K562 (cell line): ENCODE data around the gene HDAC9. TPM values are rescaled to one million over a fixed set of nuclear protein-coding genes. Genes with fewer than 3 reads are reported as not detected.

Experiments used
- ATAC-seq: fragments of 200-7000 bp; cut with Tn5 transposase; 3 replicates; pipeline ENCODE4 v1.9.1; 2020; ENCODE audit warnings: moderate library complexity
- BruUV-seq: library from RNA; stranded (reverse); fragments of 400-500 nt; replicated peaks from 2 replicates; lab custom pipeline; 2021; lab: Mats Ljungman, UMichigan
- CTCF ChIA-PET: fragments of 300-600 bp; formaldehyde crosslinking; extraction: SDS; loops from one replicate; lab custom pipeline; 2021; ENCODE audit warnings: low intra/inter-chr PET ratio; lab: Yijun Ruan, JAX
- POLR2A ChIA-PET: fragments of 300-600, 350-650 bp; sonication (Branson Sonifier 250); formaldehyde crosslinking; extraction: SDS; loops from one replicate; lab custom pipeline; 2021; ENCODE audit warnings: antibody characterized with exemption, inconsistent platforms; lab: Yijun Ruan, JAX
- DNase-seq, 4 experiments: peaks; one replicate each; pipeline versions ENCODE4 v3.0.0 to v3.0.0-alpha.2; 2011 to 2018; ENCODE audit warnings: low spot score in 3 of 4, mixed read lengths in 3 of 4; ENCODE audit errors: extremely low read depth in 1 of 4
- FAIRE-seq: peaks from 2 replicates; lab custom pipeline; 2011; peaks lifted over from hg19 to GRCh38; lab: Jason Lieb, UNC
- H2AFZ ChIP-seq: 2 replicates; pipeline ENCODE4 v1.6.0; 2011; ENCODE audit warnings: low read depth, low read length, control low read depth, inconsistent platforms
- H3K27ac ChIP-seq: fragments of 200-600 bp; 3 replicates; pipeline ENCODE4 v1.8.0; 2011; ENCODE audit warnings: low read depth, mild to moderate bottlenecking, control low read depth, inconsistent platforms, low read length, moderate library complexity, mixed read lengths; ENCODE audit errors: extremely low read depth
- H3K27me3 ChIP-seq, 2 experiments: fragments of 300-600 bp in 1 of 2; 2 replicates in 1 of 2; 3 replicates in 1 of 2; pipeline versions ENCODE4 v1.6.0 to v1.8.0; 2011; ENCODE audit warnings: inconsistent platforms in 2 of 2, low read length in 2 of 2, mild to moderate bottlenecking in 1 of 2, mixed read lengths in 1 of 2, moderate library complexity in 1 of 2; ENCODE audit not compliant: control insufficient read depth in 2 of 2, insufficient read depth in 2 of 2
- H3K36me3 ChIP-seq: fragments of 300-600 bp; 3 replicates; pipeline ENCODE4 v1.8.0; 2011; ENCODE audit warnings: mild to moderate bottlenecking, low read length, inconsistent platforms; ENCODE audit not compliant: control insufficient read depth, insufficient read depth
- H3K4me1 ChIP-seq, 2 experiments: fragments of 200-600 bp in 1 of 2; replicated peaks in 1 of 2; 2 replicates in 1 of 2; 3 replicates in 1 of 2; pipeline versions ENCODE4 v1.5.1 to v1.8.0; 2011; ENCODE audit warnings: inconsistent platforms in 2 of 2, low read length in 2 of 2, mild to moderate bottlenecking in 1 of 2, mixed read lengths in 1 of 2, moderate library complexity in 1 of 2; ENCODE audit not compliant: control insufficient read depth in 2 of 2, insufficient read depth in 2 of 2
- H3K4me2 ChIP-seq: 2 replicates; pipeline ENCODE4 v1.6.1; 2011; ENCODE audit warnings: low read length, control low read depth, inconsistent platforms, mixed read lengths; ENCODE audit not compliant: insufficient read depth
- H3K4me3 ChIP-seq: fragments of 200-600 bp; sonication (generic), shearing (Covaris generic); 2 replicates; pipeline ENCODE4 v1.5.1; 2016; ENCODE audit warnings: control low read depth, inconsistent platforms
- H3K79me2 ChIP-seq: fragments of 200-600 bp; 3 replicates; pipeline ENCODE4 v1.8.0; 2011; ENCODE audit warnings: low read length, inconsistent platforms; ENCODE audit not compliant: control insufficient read depth, insufficient read depth
- H3K9ac ChIP-seq, 2 experiments: 2 replicates each; pipeline versions ENCODE4 v1.6.0 to v1.6.1; 2011; ENCODE audit warnings: low read depth in 2 of 2, low read length in 2 of 2, control low read depth in 1 of 2, inconsistent platforms in 1 of 2, mild to moderate bottlenecking in 1 of 2, mixed read lengths in 1 of 2; ENCODE audit not compliant: insufficient read depth in 1 of 2
- H3K9me1 ChIP-seq: one replicate; pipeline ENCODE4 v1.6.0; 2011; ENCODE audit warnings: inconsistent platforms, mild to moderate bottlenecking, low read length, moderate library complexity; ENCODE audit not compliant: control insufficient read depth, insufficient read depth
- H3K9me3 ChIP-seq: replicated peaks from 2 replicates; pipeline ENCODE4 v1.5.1; 2011; ENCODE audit warnings: low read depth, low read length, inconsistent platforms; ENCODE audit not compliant: control insufficient read depth, insufficient read depth
- H4K20me1 ChIP-seq: replicated peaks from 2 replicates; pipeline ENCODE4 v1.6.1; 2011; ENCODE audit warnings: low read length, inconsistent platforms, mixed read lengths; ENCODE audit not compliant: control insufficient read depth, insufficient read depth
- ATF7 ChIP-seq: fragments of 450-650 bp; IDR thresholded peaks from 2 replicates; pipeline ENCODE4 v1.7.1; 2014; ENCODE audit warnings: mild to moderate bottlenecking, moderate library complexity
- JUN ChIP-seq, 2 experiments: sonication (generic) in 1 of 2; formaldehyde crosslinking in 1 of 2; IDR thresholded peaks; 2 replicates each; pipeline versions ENCODE4 v1.6.1 to v1.8.0; 2012 to 2022; ENCODE audit warnings: borderline replicate concordance in 2 of 2, mild to moderate bottlenecking in 2 of 2, improper control_type of control experiment in 1 of 2, low read depth in 1 of 2, low read length in 1 of 2, missing genetic modification reagents in 1 of 2
- NR3C1 ChIP-seq: sonication (generic); formaldehyde crosslinking; IDR thresholded peaks from 2 replicates; pipeline ENCODE4 v1.8.1; 2022; ENCODE audit warnings: missing genetic modification reagents
- RBM25 ChIP-seq: fragments of 200-400 bp; formaldehyde crosslinking; IDR thresholded peaks from 2 replicates; pipeline ENCODE4 v1.6.1; 2018; ENCODE audit warnings: low read length, low read depth, moderate library complexity; ENCODE audit not compliant: severe bottlenecking
- RFX7 ChIP-seq: fragments of 250-450 bp; sonication (Bioruptor Pico); IDR thresholded peaks from 2 replicates; pipeline ENCODE4 v1.5.1; 2021; ENCODE audit warnings: mild to moderate bottlenecking
- TAF15 ChIP-seq: fragments of 200-400 bp; formaldehyde crosslinking; IDR thresholded peaks from 2 replicates; pipeline ENCODE4 v1.6.1; 2017; ENCODE audit warnings: mild to moderate bottlenecking, low read depth, low read length, moderate library complexity
- ZNF174 ChIP-seq: fragments of 250-450 bp; sonication (Bioruptor Pico); IDR thresholded peaks from 2 replicates; pipeline ENCODE4 v1.4.0; 2020; ENCODE audit warnings: mild to moderate bottlenecking
- ZSCAN32 ChIP-seq: fragments of 450-650 bp; formaldehyde crosslinking; IDR thresholded peaks from 2 replicates; pipeline ENCODE4 v1.4.0; 2020; ENCODE audit warnings: mild to moderate bottlenecking, moderate library complexity
- WGBS: fragments of 100-300 bp; shearing (Covaris generic); methylation state at CpG from one replicate; pipeline ENCODE4 v1.1.6; 2016; ENCODE audit warnings: low coverage, mixed read lengths; ENCODE audit not compliant: insufficient coverage; ENCODE audit errors: missing lambda C conversion rate; 5-methylcytosine and 5-hydroxymethylcytosine counted together
- in situ Hi-C: fragments of 300-500 bp; cut with MboI; formaldehyde crosslinking; loops from 4 replicates; pipeline ENCODE4 v1.15.0; 2018; ENCODE audit warnings: inconsistent platforms, mixed read lengths
- intact Hi-C: fragments of 100-400 bp; cut with micrococcal nuclease; formaldehyde crosslinking; loops from 2 replicates; pipeline ENCODE4 v1.14.2; 2022
- polyA plus RNA-seq, 8 experiments: library from polyadenylated mRNA; depleted of rRNA in 4 of 8; stranded (reverse) in 5 of 8; unstranded in 3 of 8; fragments of >200 nt; fragmentation: Nextera tagmentation in 2 of 8; fragmentation: Illumina TruSeq in 1 of 8; extraction: Ambion mirVana in 2 of 8; extraction: Trizol in 1 of 8; gene quantifications; 2 replicates each; pipeline versions ENCODE4 v1.2.1 to v1.2.3, GENCODE V29; 2011 to 2014; ENCODE audit warnings: inconsistent platforms in 1 of 8, missing spikeins in 1 of 8
- total RNA-seq, 7 experiments: library from RNA; depleted of rRNA in 6 of 7; stranded (reverse); fragments of >200 nt in 6 of 7; fragmentation: Illumina TruSeq in 2 of 7; extraction: Trizol in 2 of 7; gene quantifications; 2 replicates each; pipeline versions ENCODE4 v1.2.1 to v1.2.3, GENCODE V29; 2011 to 2021; ENCODE audit warnings: low replicate concordance in 1 of 7
- TF ChIP-seq, protein P1 (sequence below): fragments of 450-650 bp; formaldehyde crosslinking; IDR thresholded peaks from 2 replicates; pipeline ENCODE4 v1.4.0; 2022; ENCODE audit warnings: mild to moderate bottlenecking, moderate library complexity
- TF ChIP-seq, protein P2 (sequence below), 3 experiments: fragments of 200-800 bp in 1 of 3; fragments of 250-450 bp in 1 of 3; fragments of 450-650 bp in 1 of 3; sonication (Bioruptor Pico) in 1 of 3; sonication (Bioruptor generic) in 1 of 3; formaldehyde crosslinking in 1 of 3; IDR thresholded peaks; 2 replicates each; pipeline versions ENCODE4 v1.6.1 to v1.8.0; 2016 to 2022; ENCODE audit warnings: mild to moderate bottlenecking in 2 of 3, missing genetic modification characterization in 2 of 3, missing compliant biosample characterization in 1 of 3, moderate library complexity in 1 of 3
- TF ChIP-seq, protein P3 (sequence below): fragments of 250-450 bp; sonication (Bioruptor Pico); IDR thresholded peaks from 2 replicates; pipeline ENCODE4 v1.5.0; 2021

The HDAC9 gene
- total and polyA plus RNA-seq, 9 of the 15 experiments (the other 6 are each of a cell fraction or from before 2014, with no cell fraction given) = 0.08 to 0.91 (median 0.33) TPM

- 5% methylated on average over 4 of the region's 4 CpGs for WGBS
- H3K9ac ChIP-seq = no peak overlapping the region
- no TSS peak for BruUV-seq
- H3K27me3 ChIP-seq = no peaks in the 10 kb centered on the region
- H4K20me1 ChIP-seq = no peaks in the 10 kb centered on the region
- ATAC-seq = no peak
- ChIA-PET CTCF (no interaction called here), POLR2A (no interaction called here)
- H2AFZ ChIP-seq = no peak overlapping the region
- H3K79me2 ChIP-seq = no peaks in the 10 kb centered on the region
- H3K27ac ChIP-seq = no peak overlapping the region
- no peaks in the 10 kb centered on the region for H3K4me1 ChIP-seq
- H3K9me1 ChIP-seq = no peaks in the 10 kb centered on the region
- intact Hi-C loops = no loop called here
- TF ChIP-seq ATF7 (no peak), NR3C1 (CRISPR knock-in tag) (no peak), ZSCAN32 (CRISPR knock-in tag) (no peak), RBM25 (no peak)
- no peaks in the 10 kb centered on the region; the same call in 1 of the 2 replicates for H3K9me3 ChIP-seq
- no peak for FAIRE-seq
- H3K36me3 ChIP-seq = no peaks in the 10 kb centered on the region
- no peak for DNase-seq
- in situ Hi-C loops = no loop called here
- H3K4me3 ChIP-seq = no peak overlapping the region
- H3K4me2 ChIP-seq = no peak overlapping the region
Measured at GRCh38 chr7:18579698-18580097, 84.1 kb downstream of the HDAC9 start.

DNA sequence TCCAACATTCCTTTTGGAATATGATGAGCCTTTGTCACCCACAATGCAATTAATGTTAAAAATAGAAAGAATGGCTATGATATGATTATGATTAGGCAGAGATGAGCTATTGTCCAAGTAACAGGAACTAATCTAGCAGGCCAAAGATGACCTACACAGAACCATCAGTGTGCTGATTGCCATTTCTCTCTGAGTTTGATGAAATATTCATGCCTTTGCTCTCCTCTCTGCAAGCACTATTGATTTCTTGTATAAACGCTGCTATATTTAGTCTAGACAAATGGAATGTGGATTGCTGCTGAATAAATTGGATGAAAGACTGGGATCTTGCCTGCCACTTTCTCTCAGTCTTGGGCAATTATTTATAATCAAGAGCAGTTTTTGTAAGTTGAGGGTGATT is 85.4 kb downstream of the HDAC9 start:
- Histone ChIP-seq H3K4me2 (no peak overlapping the region), H3K9me1 (no peaks in the 10 kb centered on the region), H3K4me3 (no peak overlapping the region), H3K27me3 (no peaks in the 10 kb centered on the region), H2AFZ (no peak overlapping the region), H4K20me1 (no peaks in the 10 kb centered on the region), H3K27ac (no peak overlapping the region), H3K4me1 (no peaks in the 10 kb centered on the region), H3K36me3 (no peaks in the 10 kb centered on the region), H3K9ac (no peak overlapping the region), H3K9me3 (no peaks in the 10 kb centered on the region), H3K79me2 (no peaks in the 10 kb centered on the region)
- ChIA-PET CTCF (no interaction called here), POLR2A (no interaction called here)
- FAIRE-seq (no peak), DNase-seq (no peak), ATAC-seq (no peak)
- no TSS peak for BruUV-seq
- in situ Hi-C loops = no loop called here
- intact Hi-C loops = no loop called here
- whole genome bisulfite sequencing = 0% methylated on average over 1 of the region's 1 CpG
- TF ChIP-seq TAF15 (no peak), RFX7 (no peak), ZNF174 (CRISPR knock-in tag) (no peak), JUN (IDR thresholded peaks at IDR 0.05; ENCODE audit: borderline replicate concordance, low read depth, low read length) (no peak), JUN (CRISPR knock-in tag; IDR thresholded peaks at IDR 0.05; ENCODE audit: borderline replicate concordance) (no peak)
- TF ChIP-seq, protein P1, sequence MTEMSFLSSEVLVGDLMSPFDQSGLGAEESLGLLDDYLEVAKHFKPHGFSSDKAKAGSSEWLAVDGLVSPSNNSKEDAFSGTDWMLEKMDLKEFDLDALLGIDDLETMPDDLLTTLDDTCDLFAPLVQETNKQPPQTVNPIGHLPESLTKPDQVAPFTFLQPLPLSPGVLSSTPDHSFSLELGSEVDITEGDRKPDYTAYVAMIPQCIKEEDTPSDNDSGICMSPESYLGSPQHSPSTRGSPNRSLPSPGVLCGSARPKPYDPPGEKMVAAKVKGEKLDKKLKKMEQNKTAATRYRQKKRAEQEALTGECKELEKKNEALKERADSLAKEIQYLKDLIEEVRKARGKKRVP (CRISPR knock-in tag) = no peak
- TF ChIP-seq, protein P2, sequence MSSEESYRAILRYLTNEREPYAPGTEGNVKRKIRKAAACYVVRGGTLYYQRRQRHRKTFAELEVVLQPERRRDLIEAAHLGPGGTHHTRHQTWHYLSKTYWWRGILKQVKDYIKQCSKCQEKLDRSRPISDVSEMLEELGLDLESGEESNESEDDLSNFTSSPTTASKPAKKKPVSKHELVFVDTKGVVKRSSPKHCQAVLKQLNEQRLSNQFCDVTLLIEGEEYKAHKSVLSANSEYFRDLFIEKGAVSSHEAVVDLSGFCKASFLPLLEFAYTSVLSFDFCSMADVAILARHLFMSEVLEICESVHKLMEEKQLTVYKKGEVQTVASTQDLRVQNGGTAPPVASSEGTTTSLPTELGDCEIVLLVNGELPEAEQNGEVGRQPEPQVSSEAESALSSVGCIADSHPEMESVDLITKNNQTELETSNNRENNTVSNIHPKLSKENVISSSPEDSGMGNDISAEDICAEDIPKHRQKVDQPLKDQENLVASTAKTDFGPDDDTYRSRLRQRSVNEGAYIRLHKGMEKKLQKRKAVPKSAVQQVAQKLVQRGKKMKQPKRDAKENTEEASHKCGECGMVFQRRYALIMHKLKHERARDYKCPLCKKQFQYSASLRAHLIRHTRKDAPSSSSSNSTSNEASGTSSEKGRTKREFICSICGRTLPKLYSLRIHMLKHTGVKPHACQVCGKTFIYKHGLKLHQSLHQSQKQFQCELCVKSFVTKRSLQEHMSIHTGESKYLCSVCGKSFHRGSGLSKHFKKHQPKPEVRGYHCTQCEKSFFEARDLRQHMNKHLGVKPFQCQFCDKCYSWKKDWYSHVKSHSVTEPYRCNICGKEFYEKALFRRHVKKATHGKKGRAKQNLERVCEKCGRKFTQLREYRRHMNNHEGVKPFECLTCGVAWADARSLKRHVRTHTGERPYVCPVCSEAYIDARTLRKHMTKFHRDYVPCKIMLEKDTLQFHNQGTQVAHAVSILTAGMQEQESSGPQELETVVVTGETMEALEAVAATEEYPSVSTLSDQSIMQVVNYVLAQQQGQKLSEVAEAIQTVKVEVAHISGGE (CRISPR knock-in tag; IDR thresholded peaks at IDR 0.05) = no peak
- TF ChIP-seq, protein P3, sequence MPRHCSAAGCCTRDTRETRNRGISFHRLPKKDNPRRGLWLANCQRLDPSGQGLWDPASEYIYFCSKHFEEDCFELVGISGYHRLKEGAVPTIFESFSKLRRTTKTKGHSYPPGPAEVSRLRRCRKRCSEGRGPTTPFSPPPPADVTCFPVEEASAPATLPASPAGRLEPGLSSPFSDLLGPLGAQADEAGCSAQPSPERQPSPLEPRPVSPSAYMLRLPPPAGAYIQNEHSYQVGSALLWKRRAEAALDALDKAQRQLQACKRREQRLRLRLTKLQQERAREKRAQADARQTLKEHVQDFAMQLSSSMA = no peak
